GM21825 (cell line): ENCODE data around the gene MVB12B.

ENCODE experiments used
- ATAC-seq: cut with Tn5 transposase; IDR thresholded peaks from one replicate; pipeline ENCODE4 v1.9.1; 2021; ENCODE audit warnings: mild to moderate bottlenecking, moderate library complexity; ENCODE audit not compliant: unreplicated experiment

MVB12B gene

DNA sequence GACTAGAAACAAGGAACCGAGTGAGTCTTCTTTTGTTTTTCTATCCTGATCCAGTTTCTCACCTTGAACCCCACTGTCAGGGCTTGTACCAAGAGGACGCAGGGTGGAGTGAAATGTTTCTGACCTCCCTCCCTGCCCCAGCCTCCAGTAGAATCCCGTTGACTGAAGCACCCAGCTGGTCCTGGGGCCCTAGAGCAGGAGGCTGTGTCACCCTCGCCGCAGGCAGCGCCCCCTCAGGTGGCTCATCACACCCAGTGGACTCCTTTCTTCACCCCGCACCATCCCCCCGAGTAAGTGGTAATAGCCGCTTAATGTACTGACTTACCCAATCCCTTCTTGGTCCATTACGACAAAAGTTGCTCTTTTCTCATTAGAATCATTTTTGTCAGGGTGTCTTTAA, 53.8 kb downstream of the MVB12B start:
- ATAC-seq, result no peak

DNA sequence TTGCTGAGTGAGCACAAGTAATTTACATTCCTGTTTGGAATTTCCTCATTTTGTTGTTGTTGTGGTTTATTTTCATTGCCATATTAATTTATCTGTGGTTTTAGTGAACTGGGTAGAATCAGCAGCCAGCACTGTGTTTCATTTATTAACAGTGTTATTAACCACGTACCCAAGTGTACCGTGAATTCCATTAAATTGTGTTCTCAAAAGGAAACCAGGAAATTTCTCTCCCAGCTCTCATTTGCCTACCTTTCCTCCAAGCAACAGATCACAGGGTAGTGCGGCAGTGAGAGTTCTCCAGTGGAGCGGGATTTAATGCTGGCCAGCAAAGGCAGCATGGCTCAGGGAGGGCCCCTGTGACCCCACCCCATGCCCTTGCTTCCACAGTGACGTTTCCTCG, 54.6 kb downstream of the MVB12B start:
- ATAC-seq, result no peak

DNA sequence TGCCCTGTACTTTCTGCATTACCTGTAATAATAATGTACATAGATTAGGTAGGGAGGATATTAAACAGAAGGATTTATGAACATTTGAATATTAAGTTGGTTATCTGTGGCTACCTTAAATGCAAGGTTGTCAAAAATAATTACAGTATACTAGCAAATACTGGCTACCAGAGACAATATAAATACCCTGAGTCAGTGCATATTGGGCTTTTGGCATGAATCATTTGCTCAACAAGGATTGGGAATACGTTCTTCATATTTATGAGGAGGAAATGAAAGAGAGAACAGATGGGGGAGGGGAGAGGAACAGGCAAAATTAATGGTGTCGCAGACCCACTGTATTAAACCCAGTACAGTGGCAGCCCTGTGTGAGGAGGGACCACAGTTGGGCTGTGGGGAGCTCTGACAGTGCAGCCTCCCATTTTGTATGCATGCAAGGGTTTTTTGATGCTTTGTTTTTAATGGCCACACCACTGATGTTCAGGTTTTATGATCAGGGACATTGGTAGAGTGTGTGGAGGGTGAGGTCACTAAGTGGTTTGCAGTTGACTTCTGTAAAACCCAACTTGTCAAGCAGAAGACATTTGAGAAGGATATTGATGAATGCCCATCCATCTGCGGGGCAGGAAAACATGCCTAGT, 56.9 kb downstream of the MVB12B start:
- no peak for ATAC-seq

DNA sequence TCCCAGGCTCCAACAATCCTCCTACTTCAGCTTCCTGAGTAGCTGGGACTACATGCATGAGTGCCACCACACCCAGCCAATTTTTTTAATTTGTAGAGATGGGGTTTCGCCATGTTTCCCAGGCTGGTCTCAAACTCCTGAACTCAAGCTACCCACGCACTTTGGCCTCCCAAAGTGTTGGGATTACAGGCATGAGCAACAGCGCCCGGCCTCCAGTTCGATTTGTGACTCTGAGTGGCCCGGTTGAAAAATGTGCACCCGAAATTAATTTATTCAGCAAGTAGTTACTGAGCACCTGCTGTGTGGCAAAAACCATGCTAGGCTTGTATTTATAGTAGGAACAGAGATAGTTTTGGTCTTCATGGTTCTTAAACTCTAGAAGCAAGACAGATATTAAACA, 58.3 kb downstream of the MVB12B start:
- ATAC-seq, result no peak

DNA sequence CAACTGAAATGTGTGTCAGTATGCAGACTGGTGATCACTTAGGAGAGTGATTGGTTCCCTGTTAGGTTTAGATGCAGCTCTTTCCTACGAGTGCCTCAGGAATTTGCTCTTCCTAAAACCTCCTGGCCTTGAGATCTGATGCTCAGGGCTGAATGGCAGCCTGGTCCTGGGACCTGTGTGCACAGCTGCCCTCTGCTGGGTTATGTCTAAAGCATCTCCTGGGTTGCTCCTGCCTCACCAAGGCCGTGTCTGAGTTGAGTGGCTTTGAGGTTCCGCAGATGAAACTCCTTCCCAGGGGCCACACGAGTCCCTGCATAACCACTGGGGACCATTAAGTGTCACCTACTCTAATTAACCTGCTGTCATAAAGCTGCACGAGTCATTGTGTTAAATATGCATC, 59.5 kb downstream of the MVB12B start:
- no peak for ATAC-seq

DNA sequence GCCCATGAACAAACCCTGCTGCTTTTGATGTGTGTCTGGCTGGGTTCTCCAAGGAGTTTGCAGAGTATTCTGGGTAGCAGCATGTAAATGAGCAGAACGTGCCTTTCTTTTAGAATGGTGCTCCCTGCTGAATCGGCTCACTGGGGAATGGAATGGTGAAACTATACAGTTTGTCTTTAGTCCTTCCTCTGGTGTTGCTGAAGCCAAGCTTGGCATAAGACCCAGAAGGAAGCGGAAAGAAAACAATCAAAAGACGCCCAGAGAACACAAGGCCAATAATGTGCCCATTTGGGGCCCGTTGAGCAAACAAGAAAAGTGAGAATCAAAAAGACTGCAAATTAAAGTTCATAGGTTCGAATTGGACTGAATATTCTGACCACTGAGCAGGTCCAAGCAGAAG, 60.1 kb downstream of the MVB12B start:
- ATAC-seq, result no peak

DNA sequence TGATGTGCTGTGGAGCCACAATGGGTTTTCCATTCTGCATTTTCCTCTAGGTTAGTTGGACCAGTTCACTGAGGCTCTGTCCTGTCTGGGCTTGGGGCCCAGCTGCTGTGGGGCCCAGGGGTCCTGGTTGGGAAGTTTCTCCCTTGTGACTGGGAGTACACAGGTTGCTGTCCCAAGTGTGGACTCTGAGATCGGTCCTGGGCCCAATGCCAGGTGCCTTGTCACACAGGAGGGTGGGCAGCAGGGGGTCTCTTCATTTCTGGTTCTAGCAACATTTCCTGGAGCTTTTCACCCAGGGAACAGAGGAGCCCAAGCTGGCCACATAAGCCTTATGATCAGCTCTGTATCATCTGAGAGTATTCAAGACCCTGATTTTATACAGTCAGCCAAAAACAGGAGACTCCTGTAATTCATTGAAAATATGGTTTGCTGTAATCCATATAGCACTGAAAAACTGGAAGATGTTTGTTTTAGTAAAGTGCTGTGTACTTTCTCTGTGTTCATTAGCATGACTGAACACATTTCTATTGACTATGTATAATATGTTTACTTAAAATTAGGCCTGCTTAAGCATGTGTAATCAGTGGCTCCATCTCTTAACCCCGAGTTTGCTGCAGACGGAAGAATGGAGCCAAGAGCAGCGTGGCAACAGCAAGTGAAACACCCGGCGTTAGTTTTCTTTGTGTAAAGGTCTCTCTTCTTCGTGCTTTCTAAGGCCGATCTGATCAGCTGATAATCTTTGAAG, 62.5 kb downstream of the MVB12B start:
- ATAC-seq, result no peak

DNA sequence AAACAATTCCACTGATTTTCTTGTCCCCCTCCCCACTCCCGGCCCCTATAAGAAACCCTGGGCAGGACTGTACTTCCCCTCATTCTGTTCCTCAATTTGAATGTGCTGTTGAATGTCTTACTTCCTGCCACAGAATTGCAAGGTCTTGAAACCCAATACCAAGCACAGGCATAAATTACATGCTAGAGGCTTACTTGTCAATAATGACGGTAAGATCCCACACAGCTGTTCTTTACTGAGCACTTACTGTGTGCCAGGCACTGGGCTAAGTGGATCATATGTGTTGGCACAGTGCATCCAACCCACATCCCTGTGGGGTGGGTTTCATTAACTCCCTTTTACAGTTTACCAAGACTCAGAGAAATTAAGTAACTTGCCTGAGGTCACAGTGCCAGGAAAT, 63.4 kb downstream of the MVB12B start:
- ATAC-seq, result no peak

DNA sequence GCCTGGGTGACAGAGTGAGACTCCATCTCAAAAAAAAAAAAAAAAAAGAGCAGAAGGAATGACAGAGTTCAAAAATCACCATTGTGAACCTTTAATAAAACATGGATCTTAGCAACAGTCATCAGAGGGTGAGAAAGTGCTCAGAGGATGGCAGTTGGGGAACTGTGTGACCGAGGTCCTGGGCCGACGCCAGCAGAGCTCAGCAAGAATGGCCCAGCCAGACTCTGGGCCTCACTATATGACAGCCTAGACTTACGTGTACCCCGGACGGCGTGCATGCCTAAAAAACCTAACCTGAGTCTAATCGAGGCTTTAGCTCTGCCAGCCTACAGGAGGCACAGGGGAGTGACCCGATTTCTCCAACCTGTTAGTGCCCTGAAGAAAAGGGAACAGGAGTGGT, 64.3 kb downstream of the MVB12B start:
- ATAC-seq, result no peak

DNA sequence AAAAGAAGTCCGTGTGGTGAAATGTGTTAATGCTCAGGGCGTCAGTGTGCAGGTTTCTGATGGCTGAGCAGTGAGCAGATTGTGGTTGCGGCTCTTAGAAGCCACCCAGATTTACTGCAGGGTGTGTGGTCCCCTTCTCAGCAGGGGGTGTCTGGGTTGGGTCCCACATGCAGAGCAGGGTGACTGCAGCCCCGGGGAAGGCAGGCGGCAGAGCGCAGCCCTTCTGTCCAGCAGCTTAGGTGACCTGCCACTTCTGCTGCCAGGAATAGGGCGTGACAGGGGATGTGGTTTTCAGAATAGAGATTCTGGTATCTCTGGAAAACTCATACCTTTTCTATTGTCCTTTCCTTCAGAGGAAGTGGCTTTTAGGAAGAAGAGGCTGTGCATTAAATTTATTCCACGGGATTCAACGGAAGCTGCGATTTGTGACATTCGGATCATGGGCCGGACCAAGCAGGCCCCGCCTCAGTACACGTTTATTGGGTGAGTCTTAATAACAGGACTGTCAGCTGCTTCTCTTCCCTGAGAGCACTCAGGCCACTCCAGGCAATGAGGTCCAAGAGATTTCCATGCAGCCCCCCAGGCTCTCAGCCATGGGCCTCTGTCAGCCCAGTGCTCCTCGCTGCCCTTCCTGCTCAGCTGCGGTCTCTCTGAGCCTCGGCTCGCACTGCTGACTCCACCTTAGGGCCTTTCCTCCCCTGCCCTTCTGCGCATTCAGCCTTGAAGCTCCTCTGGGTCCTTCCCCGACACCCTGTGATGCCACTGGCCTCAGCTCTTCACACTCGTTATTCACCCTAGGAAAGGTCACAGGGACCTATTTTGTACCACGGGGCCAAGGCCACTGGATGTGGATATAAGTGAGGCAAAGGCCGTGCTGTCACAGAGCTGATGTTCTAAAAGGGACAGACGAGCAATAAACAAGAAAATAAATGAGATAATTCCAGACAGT, 65.4 kb downstream of the MVB12B start:
- no peak for ATAC-seq

DNA sequence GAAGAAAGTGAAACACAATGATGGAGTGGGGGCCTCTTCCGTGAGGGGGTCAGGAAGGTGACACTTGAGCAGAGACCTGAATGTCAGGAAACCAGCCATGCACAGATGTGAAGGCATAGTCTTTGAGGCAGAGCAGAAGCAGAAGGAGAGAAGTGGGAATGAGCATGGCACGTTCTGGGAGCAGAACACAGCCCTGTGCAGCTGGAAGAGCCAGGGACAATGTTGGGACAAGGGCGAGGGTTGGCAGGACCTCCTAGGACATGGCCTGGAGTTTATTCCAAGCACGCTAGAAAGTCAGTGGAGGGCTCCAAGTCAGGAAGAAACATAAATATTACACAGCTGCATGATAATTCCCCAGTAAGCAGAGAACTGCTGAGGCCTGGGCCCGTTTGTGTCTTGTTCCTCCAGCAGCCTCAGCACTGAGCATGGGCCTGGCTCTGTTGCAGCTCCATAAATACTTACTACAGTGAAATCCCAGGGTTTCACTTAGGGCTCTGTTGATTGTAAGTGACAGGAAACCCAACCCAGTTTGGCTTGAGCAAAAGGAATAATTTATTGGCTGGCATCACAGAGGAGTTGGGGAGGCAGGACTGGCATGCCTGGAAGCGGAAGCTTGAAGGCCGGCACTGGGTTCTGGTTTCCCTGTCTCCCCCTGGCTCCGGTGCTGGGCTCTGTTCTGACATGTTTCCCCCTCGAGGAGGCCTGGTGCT, 66.2 kb downstream of the MVB12B start:
- ATAC-seq, result no peak

DNA sequence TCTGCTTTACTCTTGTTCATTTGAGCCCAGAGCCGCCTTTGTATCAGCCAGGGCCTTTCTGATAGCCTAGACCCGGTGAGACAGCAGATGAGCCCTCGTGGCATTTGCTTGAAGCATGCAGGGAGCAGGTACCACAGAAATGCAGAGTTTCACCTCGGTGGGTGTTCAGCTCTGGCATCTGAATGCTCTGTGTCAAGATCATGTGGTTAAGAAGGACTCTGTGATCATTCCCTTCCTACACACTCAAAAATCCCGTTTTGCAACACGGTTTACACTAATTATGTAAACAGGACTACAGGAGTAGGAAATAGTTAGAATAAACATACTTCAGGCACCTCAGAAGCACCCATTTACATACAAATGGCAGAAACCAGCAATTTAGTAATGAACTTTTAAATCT, 67.2 kb downstream of the MVB12B start:
- ATAC-seq, result no peak

DNA sequence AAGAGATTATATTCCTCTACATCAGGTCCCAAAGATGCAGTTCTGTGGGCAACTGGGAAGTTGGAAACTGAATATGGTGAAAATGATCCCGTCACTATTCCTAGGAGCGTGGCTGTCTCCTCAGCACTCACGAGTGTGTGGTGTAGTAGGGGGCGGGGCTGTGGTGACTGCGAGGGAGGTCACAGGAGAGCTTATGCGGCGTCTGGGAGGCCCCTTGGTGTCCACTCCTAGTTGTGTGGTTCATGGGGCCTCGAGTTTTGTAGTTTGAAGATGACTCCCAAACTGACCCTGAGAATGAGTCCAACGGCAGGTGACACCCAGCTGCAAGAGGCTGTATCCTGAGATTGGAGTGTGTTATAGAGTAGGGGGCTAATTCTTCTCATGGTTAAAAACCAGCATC, 68.2 kb downstream of the MVB12B start:
- ATAC-seq, result no peak

DNA sequence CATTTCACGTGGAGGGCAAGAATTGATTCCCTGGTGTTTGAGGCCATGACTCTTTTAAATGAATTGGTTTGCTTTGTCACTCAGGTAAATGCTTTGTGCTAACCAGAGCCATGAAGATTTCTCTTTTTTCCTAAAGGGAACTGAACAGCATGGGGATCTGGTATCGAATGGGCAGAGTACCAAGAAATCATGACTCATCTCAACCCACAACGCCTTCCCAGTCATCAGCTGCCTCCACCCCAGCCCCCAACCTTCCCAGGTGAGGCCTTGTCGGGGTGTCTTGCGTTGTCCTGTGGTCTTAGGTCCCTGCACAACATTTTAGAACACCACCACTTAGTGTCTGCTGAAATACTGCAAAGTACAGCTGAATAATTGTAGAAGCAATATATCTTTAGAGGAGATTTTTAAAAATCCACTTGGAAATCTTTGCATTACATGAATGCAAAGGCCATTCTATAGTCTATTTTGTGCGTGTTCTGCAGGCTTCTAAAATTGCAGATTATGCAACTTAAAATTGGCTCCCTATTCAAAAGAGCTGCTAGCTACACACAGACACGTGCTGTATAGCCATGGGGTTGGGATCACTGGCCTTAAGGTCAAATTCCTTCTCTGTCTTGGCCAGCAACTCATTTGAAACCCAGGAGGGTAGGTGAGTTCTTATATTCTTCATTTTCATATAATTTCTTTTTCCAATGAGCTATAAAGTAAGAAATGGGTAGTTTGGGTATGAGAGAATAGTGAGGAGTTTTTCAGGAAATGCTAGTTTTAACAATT, 69.0 kb downstream of the MVB12B start:
- no peak for ATAC-seq

DNA sequence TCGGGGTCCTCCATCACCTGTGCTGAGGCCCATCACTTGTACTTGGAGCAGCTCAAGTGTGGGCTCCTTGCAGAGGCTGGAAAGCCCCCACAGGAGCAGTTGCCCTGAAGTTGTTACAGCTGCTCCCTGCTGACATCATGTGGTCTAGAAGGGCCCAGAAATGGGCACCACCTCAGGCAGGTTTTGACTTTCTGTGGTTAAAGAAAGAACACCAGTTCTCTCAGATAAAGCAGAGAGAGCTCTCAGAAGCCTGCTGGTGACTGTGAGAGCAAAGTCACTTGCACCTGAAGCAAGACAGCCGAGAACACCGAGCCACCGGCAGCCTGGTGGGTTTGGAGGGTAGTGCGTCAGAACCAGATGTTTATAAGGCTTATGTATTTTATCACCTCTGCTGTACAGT, 70.4 kb downstream of the MVB12B start:
- ATAC-seq, result peak; percentile 76

DNA sequence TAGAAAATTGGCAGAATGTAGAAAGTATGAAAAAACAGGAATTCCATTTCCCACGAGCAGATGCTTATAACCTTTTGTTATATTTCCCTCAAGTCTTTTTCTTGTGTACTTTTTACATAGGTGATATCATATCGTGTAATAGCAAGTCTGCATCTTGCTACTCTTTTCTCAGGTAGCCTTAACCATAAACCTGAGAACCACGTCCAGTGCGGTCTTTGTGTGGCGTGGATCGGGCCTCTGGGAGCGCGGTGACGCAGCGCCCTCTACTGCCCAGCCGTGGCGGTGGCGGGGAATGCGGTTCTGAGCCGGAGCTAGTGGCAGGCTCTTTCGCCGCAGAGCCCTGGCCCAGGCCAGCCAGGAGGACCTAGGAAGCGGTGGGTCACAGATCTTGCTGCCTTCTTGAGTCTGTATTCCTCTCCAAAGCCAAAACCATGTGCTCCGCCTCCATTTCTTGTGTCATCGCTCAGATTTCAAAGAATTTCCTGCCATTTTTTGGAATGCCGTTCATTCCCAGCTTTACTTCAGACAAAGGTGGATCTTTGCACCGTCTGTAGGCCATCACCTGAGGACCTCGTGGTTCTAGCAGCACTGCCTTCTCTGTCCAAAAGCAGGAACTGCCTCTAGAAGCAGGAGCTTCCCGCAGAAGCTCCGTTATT, 71.9 kb downstream of the MVB12B start:
- ATAC-seq, result no peak

DNA sequence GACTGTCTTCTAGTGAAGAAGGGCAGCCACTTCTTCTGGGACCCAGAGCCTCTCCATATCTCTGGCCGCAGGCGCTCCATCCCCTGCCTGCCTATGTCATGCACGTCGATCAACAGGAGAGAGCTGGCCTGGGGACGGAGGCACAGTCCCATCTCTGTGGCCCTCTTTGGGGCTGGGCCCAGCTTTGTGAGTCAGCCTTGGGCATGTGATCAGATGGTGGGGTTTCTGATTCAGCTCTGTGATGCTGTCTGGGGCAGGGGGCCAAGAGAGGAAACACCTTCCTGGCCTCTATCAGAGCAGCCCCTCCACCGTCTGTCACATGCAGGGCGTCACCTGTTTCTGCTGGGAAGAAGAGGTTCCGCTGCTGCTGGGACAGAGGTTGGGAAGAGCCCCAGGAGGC, 72.6 kb downstream of the MVB12B start:
- no peak for ATAC-seq

DNA sequence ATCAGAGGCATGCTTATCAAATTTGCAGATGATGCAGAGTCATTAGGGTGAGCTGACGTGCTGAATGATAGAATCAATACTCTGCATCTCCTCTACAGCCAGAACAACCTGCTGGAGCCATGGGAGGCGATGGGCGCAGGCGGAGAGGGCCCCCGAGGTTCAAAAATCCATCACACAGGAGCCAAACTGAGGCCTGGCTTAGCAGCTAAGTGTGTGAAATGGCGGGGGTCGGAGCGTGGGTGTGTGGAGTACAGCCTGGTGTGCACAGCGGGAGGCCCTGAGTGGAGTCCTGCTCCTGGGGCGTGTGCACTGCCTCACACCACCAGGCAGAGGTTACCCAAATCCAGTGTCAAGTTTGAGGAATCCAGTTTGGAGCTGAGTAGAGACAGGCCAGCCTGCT, 73.2 kb downstream of the MVB12B start:
- ATAC-seq, result no peak

DNA sequence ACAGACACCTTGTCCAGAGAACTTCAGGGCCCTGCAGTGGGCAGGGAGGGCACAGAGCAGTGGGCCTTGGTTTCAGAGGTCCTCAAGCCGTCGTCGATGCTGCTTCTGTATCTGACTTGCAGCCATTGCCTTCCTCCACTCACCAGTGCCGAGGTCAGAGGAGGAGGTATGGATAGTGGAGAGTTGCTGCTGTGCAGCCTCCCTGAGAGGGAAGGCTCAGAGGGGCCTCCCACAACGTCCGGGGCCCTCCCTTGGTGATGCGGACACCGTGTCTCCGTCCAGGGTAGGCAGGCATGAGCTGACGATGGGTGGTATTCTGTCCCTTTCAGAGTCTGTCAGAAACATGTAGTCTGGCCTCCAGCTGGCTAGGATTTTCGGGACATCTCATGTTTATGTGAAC, 73.9 kb downstream of the MVB12B start:
- no peak for ATAC-seq

DNA sequence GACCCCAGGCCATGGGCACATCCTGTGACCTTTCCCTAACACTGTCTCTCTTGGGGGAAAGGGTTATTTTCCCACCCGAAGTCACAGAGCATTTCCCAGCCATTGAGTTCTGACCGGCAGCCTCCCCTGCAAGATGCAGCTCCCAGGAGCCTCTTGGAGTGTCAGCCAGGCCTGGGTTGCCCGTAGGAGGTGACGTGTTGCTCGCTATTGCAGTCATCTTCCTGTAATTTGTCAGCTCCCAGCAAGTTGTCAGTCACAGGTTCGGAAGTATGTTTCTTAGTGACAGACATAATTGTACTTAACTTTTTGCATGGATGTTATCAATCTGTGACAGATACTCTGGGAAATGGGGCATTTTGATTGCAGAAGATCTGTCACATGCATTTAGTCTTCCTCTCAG, 74.5 kb downstream of the MVB12B start:
- no peak for ATAC-seq
